ENCODE measurements around the gene TST.

- TF ChIP-seq POLR2A (IDR thresholded peaks at IDR 0.05; ENCODE audit: low read length) = no peak
- TF ChIP-seq GATA1 (IDR thresholded peaks at IDR 0.05; ENCODE audit: low read depth, low read length) = no peak
Measured at GRCh38 chr22:36965696-36966095, 53.6 kb downstream of the TST start.
